Activated naive CD4-positive, alpha-beta T cell treated with Interleukin-2 at 50 U/mL for 16 hours (primary cell): Measurements from ENCODE around the gene NEDD8.

Experiments used
- DNase-seq: peaks from one replicate; pipeline ENCODE4 v3.0.0-alpha.2; 2020

Gene NEDD8

GRCh38 chr14:24177041-24177825 lies 54.9 kb downstream of the NEDD8 start:
- no peak for DNase-seq

GRCh38 chr14:24176599-24176998 lies 55.6 kb downstream of the NEDD8 start:
- DNase-seq, result no peak

GRCh38 chr14:24172871-24173281 lies 59.3 kb downstream of the NEDD8 start:
- DNase-seq, result no peak

- DNase-seq, result no peak
These were observed 59.8 kb downstream of the NEDD8 start for GRCh38 chr14:24172261-24172860.

- peak; percentile 67 for DNase-seq
These were observed 60.5 kb downstream of the NEDD8 start, which contains the start of gene REC8 for GRCh38 chr14:24171422-24172260. TSS of gene REC8 (plus strand) at chr14:24172080. CDS start at chr14:24172553, 473 bp downstream.

- DNase-seq, result no peak
These were observed 64.6 kb downstream of the NEDD8 start for GRCh38 chr14:24167469-24168114.
